HepG2 (cell line): Measurements from ENCODE around the gene HPD. TPM values are rescaled to one million over a fixed set of nuclear protein-coding genes. Genes with fewer than 3 reads are reported as not detected.

ENCODE experiments used
- ATAC-seq: fragments of 200-7000 bp; cut with Tn5 transposase; 3 replicates; pipeline ENCODE4 v1.9.1; 2020; ENCODE audit warnings: mild to moderate bottlenecking, moderate library complexity
- BruUV-seq: library from RNA; stranded (reverse); fragments of 400-500 nt; replicated peaks from 2 replicates; lab custom pipeline; 2021; lab: Mats Ljungman, UMichigan
- CTCF ChIA-PET: fragments of 300-600 bp; formaldehyde crosslinking; extraction: SDS; loops from one replicate; lab custom pipeline; 2021; ENCODE audit warnings: low total read pairs, inconsistent platforms, low intra/inter-chr PET ratio; lab: Yijun Ruan, JAX
- POLR2A ChIA-PET: fragments of 350-600 bp; sonication (Branson Sonifier 250); formaldehyde crosslinking; loops from one replicate; lab custom pipeline; 2020; ENCODE audit warnings: antibody characterized with exemption, inconsistent platforms; lab: Yijun Ruan, JAX
- DNase-seq: peaks from one replicate; pipeline ENCODE4 v3.0.0-alpha.2; 2015; ENCODE audit warnings: low spot score
- FAIRE-seq: peaks from 3 replicates; lab custom pipeline; 2011; peaks lifted over from hg19 to GRCh38; lab: Jason Lieb, UNC
- H2AFZ ChIP-seq: one replicate; pipeline ENCODE4 v1.6.1; 2011; ENCODE audit warnings: low read length, inconsistent platforms
- H3K27ac ChIP-seq: fragments of 300-600 bp; 3 replicates; pipeline ENCODE4 v1.8.0; 2011; ENCODE audit warnings: mixed run types, mild to moderate bottlenecking, mixed read lengths, low read length, inconsistent platforms; ENCODE audit not compliant: insufficient read depth; ENCODE audit errors: extremely low read length
- H3K27me3 ChIP-seq, 2 experiments: fragments of 200-600 bp in 1 of 2; 2 replicates in 1 of 2; 3 replicates in 1 of 2; pipeline versions ENCODE4 v1.6.0 to v1.8.0; 2011; ENCODE audit warnings: low read length in 2 of 2, mild to moderate bottlenecking in 2 of 2, moderate library complexity in 2 of 2, inconsistent platforms in 1 of 2; ENCODE audit not compliant: insufficient read depth in 2 of 2, control insufficient read depth in 1 of 2
- H3K36me3 ChIP-seq, 2 experiments: fragments of 200-600 bp in 1 of 2; replicated peaks in 1 of 2; 2 replicates in 1 of 2; 3 replicates in 1 of 2; pipeline versions ENCODE4 v1.5.1 to v1.8.0; 2011; ENCODE audit warnings: low read length in 2 of 2, inconsistent platforms in 1 of 2; ENCODE audit not compliant: insufficient read depth in 2 of 2, control insufficient read depth in 1 of 2
- H3K4me1 ChIP-seq: 2 replicates; pipeline ENCODE4 v1.5.1; 2012; ENCODE audit warnings: low read length, inconsistent platforms; ENCODE audit not compliant: insufficient read depth
- H3K4me2 ChIP-seq: 2 replicates; pipeline ENCODE4 v1.6.0; 2011; ENCODE audit warnings: low read depth, low read length, inconsistent platforms
- H3K4me3 ChIP-seq, 3 experiments: fragments of 200-600 bp in 1 of 3; sonication (generic), shearing (Covaris generic) in 1 of 3; replicated peaks in 1 of 3; 2 replicates each; pipeline ENCODE4 v1.5.1; 2011 to 2016; ENCODE audit warnings: low read length in 3 of 3, inconsistent platforms in 2 of 3, low read depth in 2 of 3, mild to moderate bottlenecking in 2 of 3, control low read depth in 1 of 3, mixed read lengths in 1 of 3; ENCODE audit not compliant: insufficient read depth in 1 of 3
- H3K79me2 ChIP-seq: one replicate; pipeline ENCODE4 v1.6.1; 2011; ENCODE audit warnings: low read length, inconsistent platforms; ENCODE audit not compliant: insufficient read depth
- H3K9ac ChIP-seq: 2 replicates; pipeline ENCODE4 v1.6.0; 2011; ENCODE audit warnings: mild to moderate bottlenecking, low read depth, low read length, inconsistent platforms; ENCODE audit not compliant: insufficient read depth
- H3K9me3 ChIP-seq: 2 replicates; pipeline ENCODE4 v1.5.1; 2012; ENCODE audit warnings: mild to moderate bottlenecking, low read length
- H4K20me1 ChIP-seq: 2 replicates; pipeline ENCODE4 v1.6.0; 2011; ENCODE audit warnings: inconsistent platforms, mild to moderate bottlenecking, low read length, moderate library complexity; ENCODE audit not compliant: insufficient read depth
- AKAP8 ChIP-seq: sonication (generic); formaldehyde crosslinking; IDR thresholded peaks from 2 replicates; pipeline ENCODE4 v1.5.1; 2020; ENCODE audit warnings: mild to moderate bottlenecking, missing genetic modification reagents
- BRD4 ChIP-seq: sonication (generic); formaldehyde crosslinking; IDR thresholded peaks from 2 replicates; pipeline ENCODE4 v1.4.0; 2020; ENCODE audit warnings: missing genetic modification reagents
- EP300 ChIP-seq, 3 experiments: sonication (generic) in 1 of 3; formaldehyde crosslinking in 1 of 3; IDR thresholded peaks; 2 replicates each; pipeline versions ENCODE4 v1.5.1 to v1.6.1; 2011 to 2020; ENCODE audit warnings: low read depth in 2 of 3, low read length in 2 of 3, borderline replicate concordance in 1 of 3, improper control_type of control experiment in 1 of 3, mild to moderate bottlenecking in 1 of 3, missing genetic modification reagents in 1 of 3, moderate library complexity in 1 of 3
- MLLT10 ChIP-seq: sonication (generic); formaldehyde crosslinking; IDR thresholded peaks from 2 replicates; pipeline ENCODE4 v1.4.0; 2020; ENCODE audit warnings: missing genetic modification reagents
- NCOR1 ChIP-seq: fragments of 200-600 bp; sonication (generic); IDR thresholded peaks from 2 replicates; pipeline ENCODE4 v1.7.0; 2017; ENCODE audit warnings: antibody characterized with exemption, low read length, borderline replicate concordance
- NR0B2 ChIP-seq: sonication (generic); formaldehyde crosslinking; IDR thresholded peaks from 2 replicates; pipeline ENCODE4 v1.4.0; 2020; ENCODE audit warnings: mild to moderate bottlenecking, missing genetic modification reagents
- RBFOX2 ChIP-seq: fragments of 200-400 bp; formaldehyde crosslinking; IDR thresholded peaks from 2 replicates; pipeline ENCODE4 v1.6.1; 2017; ENCODE audit warnings: low read depth, mild to moderate bottlenecking, low read length
- SNAI1 ChIP-seq: sonication (generic); formaldehyde crosslinking; IDR thresholded peaks from 2 replicates; pipeline ENCODE4 v1.5.0; 2020; ENCODE audit warnings: mild to moderate bottlenecking, missing genetic modification reagents, borderline replicate concordance
- TRIM22 ChIP-seq: fragments of 450-650 bp; IDR thresholded peaks from 2 replicates; pipeline ENCODE4 v1.6.1; 2017
- ZNF354B ChIP-seq: sonication (generic); formaldehyde crosslinking; IDR thresholded peaks from 2 replicates; pipeline ENCODE4 v1.8.0; 2022; ENCODE audit warnings: mild to moderate bottlenecking, missing genetic modification reagents
- ZNF775 ChIP-seq: sonication (generic); formaldehyde crosslinking; IDR thresholded peaks from 2 replicates; pipeline ENCODE4 v1.4.0; 2020; ENCODE audit warnings: missing genetic modification reagents, mild to moderate bottlenecking, moderate library complexity, borderline replicate concordance
- WGBS: methylation state at CpG from one replicate; pipeline ENCODE4 v1.1.6; 2017; ENCODE audit warnings: low lambda C conversion rate; 5-methylcytosine and 5-hydroxymethylcytosine counted together
- in situ Hi-C: cut with HindIII; loops from 2 replicates; pipeline ENCODE4 v1.10.0; 2017; ENCODE audit warnings: low pct_unique_long_range_greater_than_20kb; ENCODE audit not compliant: extremely low pct_ligation_motif_present
- intact Hi-C: fragments of 100-400 bp; cut with micrococcal nuclease; formaldehyde crosslinking; loops from one replicate; pipeline ENCODE4 v1.10.0; 2022; ENCODE audit not compliant: unreplicated experiment
- polyA plus RNA-seq, 8 experiments: library from polyadenylated mRNA; depleted of rRNA in 3 of 8; stranded (reverse) in 7 of 8; unstranded in 1 of 8; fragments of >200 nt; fragmentation: Illumina TruSeq in 4 of 8; extraction: Trizol in 4 of 8; gene quantifications; 2 replicates each; pipeline versions ENCODE4 v1.2.1 to v1.2.3, GENCODE V29; 2011 to 2016; ENCODE audit warnings: low read depth in 4 of 8, missing spikeins in 1 of 8, mixed read lengths in 1 of 8; ENCODE audit not compliant: insufficient read depth in 1 of 8
- total RNA-seq, 5 experiments: library from RNA; depleted of rRNA; stranded (reverse); fragments of >200 nt; fragmentation: Illumina TruSeq; extraction: Trizol; gene quantifications; 2 replicates each; pipeline ENCODE4 v1.2.3, GENCODE V29; 2016; ENCODE audit warnings: low read depth in 1 of 5
- TF ChIP-seq, protein P1 (sequence below): IDR thresholded peaks from 2 replicates; pipeline ENCODE4 v1.6.1; 2016; ENCODE audit warnings: mild to moderate bottlenecking, missing biosample characterization, missing genetic modification reagents
- TF ChIP-seq, protein P2 (sequence below): fragments of 450-650 bp; IDR thresholded peaks from 2 replicates; pipeline ENCODE4 v1.6.1; 2016

Gene HPD
- total and polyA plus RNA-seq, 2 of the 13 experiments (the other 11 are each of a cell fraction or from before 2014, with no cell fraction given): 120 to 195 TPM

- H2AFZ ChIP-seq: no peak overlapping the region
- BruUV-seq: no TSS peak
- intact Hi-C loops: no loop called here
- FAIRE-seq: no peak
- TF ChIP-seq, protein P1, sequence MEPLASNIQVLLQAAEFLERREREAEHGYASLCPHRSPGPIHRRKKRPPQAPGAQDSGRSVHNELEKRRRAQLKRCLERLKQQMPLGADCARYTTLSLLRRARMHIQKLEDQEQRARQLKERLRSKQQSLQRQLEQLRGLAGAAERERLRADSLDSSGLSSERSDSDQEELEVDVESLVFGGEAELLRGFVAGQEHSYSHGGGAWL (CRISPR knock-in tag): no peak
- TF ChIP-seq RBFOX2: peak; percentile 6; the same call in 1 of the 2 replicates
- TF ChIP-seq, all 625 proteins: peak for 1
- in situ Hi-C loops: no loop called here
- Histone ChIP-seq H4K20me1 (0 out of 2 replicates have a peak, but pooled peaks cover 8% of the 10 kb centered on the region), H3K9ac (no peak overlapping the region), H3K4me3 (no peak overlapping the region), H3K36me3 (peaks cover 19 to 22% of the 10 kb centered on the region in 2 experiments; a peak in 3 of 5 replicates), H3K27me3 (no peaks in the 10 kb centered on the region; a peak in 1 of 5 replicates), H3K4me1 (peaks cover 49% of the 10 kb centered on the region), H3K9me3 (no peaks in the 10 kb centered on the region), H3K4me2 (no peak overlapping the region), H3K27ac (no peak overlapping the region), H3K79me2 (peaks cover 51% of the 10 kb centered on the region)
- ChIA-PET POLR2A (interaction anchor here (14.5 kb wide), 1 partner anchor 12 kb away, joined by 393 read pairs; the partner anchor contains the start of genes RHOF and SETD1B), CTCF (interaction anchor here (4.5 kb wide), 1 partner anchor 15 kb away, joined by 89 read pairs; the partner anchor contains the start of gene RHOF)
- no peak for ATAC-seq
- DNase-seq: no peak
- WGBS: 98% methylated on average over 26 of the region's 27 CpGs
Observed at GRCh38 chr12:121809712-121810116, 48.9 kb downstream of the HPD start.

- Histone ChIP-seq H2AFZ (no peak overlapping the region), H3K9me3 (no peaks in the 10 kb centered on the region), H4K20me1 (0 out of 2 replicates have a peak, but pooled peaks cover 8% of the 10 kb centered on the region), H3K36me3 (peaks cover 16 to 18% of the 10 kb centered on the region in 2 experiments; a peak in 3 of 5 replicates), H3K27me3 (no peaks in the 10 kb centered on the region; a peak in 1 of 5 replicates), H3K4me2 (no peak overlapping the region), H3K4me1 (peaks cover 47% of the 10 kb centered on the region), H3K27ac (no peak overlapping the region), H3K9ac (no peak overlapping the region)
- DNase-seq (no peak), ATAC-seq (no peak)
- WGBS: 95% methylated on average over 8 of the region's 8 CpGs
- in situ Hi-C loops: no loop called here
- intact Hi-C loops: no loop called here
- ChIA-PET CTCF (interaction anchor here (0.9 kb wide), 1 partner anchor 12 kb away, joined by 3 read pairs; no protein-coding TSS in a partner anchor), POLR2A (interaction anchor here (14.5 kb wide), 1 partner anchor 11 kb away, joined by 393 read pairs; the partner anchor contains the start of genes RHOF and SETD1B)
- no TSS peak for BruUV-seq
- TF ChIP-seq, protein P2, sequence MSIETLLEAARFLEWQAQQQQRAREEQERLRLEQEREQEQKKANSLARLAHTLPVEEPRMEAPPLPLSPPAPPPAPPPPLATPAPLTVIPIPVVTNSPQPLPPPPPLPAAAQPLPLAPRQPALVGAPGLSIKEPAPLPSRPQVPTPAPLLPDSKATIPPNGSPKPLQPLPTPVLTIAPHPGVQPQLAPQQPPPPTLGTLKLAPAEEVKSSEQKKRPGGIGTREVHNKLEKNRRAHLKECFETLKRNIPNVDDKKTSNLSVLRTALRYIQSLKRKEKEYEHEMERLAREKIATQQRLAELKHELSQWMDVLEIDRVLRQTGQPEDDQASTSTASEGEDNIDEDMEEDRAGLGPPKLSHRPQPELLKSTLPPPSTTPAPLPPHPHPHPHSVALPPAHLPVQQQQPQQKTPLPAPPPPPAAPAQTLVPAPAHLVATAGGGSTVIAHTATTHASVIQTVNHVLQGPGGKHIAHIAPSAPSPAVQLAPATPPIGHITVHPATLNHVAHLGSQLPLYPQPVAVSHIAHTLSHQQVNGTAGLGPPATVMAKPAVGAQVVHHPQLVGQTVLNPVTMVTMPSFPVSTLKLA: no peak
- no peak for TF ChIP-seq BRD4 (CRISPR knock-in tag)
- TF ChIP-seq TRIM22: no peak
- no peak for TF ChIP-seq ZNF354B (CRISPR knock-in tag)
- TF ChIP-seq NR0B2 (CRISPR knock-in tag): no peak
- TF ChIP-seq AKAP8 (CRISPR knock-in tag): no peak
- TF ChIP-seq SNAI1 (CRISPR knock-in tag): no peak
- no peak for TF ChIP-seq EP300 (IDR thresholded peaks at IDR 0.05; ENCODE audit: low read depth in 2 of 2, low read length in 2 of 2)
- no peak for TF ChIP-seq EP300 (CRISPR knock-in tag; IDR thresholded peaks at IDR 0.05; ENCODE audit: borderline replicate concordance)
- TF ChIP-seq MLLT10 (CRISPR knock-in tag): no peak
- no peak for TF ChIP-seq ZNF775 (CRISPR knock-in tag)
- no peak for TF ChIP-seq NCOR1
- TF ChIP-seq, all 625 proteins: peak for 0
- H3K4me3 ChIP-seq: no peak overlapping the region
- H3K79me2 ChIP-seq: peaks cover 52% of the 10 kb centered on the region
- no peak for FAIRE-seq
Observed at GRCh38 chr12:121808623-121809022, 50.0 kb downstream of the HPD start.
